ENCODE results near the gene DPP4.

DNA sequence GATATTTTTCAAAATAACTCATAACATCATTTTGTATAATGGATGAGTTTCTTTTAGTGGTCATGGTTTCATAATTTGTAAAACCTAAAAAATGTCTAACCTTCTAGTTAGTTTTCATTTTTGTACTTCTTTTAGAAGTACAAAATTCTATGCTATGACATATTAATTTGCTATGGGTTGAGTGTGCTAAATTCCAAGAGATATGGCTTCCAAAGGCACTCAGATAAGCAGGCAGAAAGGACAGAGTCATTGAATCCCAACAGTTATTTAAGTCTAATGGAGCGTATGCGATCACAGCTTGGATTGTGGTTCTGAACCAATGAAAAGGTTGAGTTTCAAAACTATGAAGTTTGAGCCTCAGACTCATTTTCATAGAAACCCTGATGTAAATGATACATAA, 41.1 kb upstream of the DPP4 start:
- TF ChIP-seq, protein P1, sequence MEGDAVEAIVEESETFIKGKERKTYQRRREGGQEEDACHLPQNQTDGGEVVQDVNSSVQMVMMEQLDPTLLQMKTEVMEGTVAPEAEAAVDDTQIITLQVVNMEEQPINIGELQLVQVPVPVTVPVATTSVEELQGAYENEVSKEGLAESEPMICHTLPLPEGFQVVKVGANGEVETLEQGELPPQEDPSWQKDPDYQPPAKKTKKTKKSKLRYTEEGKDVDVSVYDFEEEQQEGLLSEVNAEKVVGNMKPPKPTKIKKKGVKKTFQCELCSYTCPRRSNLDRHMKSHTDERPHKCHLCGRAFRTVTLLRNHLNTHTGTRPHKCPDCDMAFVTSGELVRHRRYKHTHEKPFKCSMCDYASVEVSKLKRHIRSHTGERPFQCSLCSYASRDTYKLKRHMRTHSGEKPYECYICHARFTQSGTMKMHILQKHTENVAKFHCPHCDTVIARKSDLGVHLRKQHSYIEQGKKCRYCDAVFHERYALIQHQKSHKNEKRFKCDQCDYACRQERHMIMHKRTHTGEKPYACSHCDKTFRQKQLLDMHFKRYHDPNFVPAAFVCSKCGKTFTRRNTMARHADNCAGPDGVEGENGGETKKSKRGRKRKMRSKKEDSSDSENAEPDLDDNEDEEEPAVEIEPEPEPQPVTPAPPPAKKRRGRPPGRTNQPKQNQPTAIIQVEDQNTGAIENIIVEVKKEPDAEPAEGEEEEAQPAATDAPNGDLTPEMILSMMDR (IDR thresholded peaks at IDR 0.05): no peak
- TF ChIP-seq POLR2A (IDR thresholded peaks at IDR 0.05): no peak
